Measurements from ENCODE around the gene TNS3.

DNA sequence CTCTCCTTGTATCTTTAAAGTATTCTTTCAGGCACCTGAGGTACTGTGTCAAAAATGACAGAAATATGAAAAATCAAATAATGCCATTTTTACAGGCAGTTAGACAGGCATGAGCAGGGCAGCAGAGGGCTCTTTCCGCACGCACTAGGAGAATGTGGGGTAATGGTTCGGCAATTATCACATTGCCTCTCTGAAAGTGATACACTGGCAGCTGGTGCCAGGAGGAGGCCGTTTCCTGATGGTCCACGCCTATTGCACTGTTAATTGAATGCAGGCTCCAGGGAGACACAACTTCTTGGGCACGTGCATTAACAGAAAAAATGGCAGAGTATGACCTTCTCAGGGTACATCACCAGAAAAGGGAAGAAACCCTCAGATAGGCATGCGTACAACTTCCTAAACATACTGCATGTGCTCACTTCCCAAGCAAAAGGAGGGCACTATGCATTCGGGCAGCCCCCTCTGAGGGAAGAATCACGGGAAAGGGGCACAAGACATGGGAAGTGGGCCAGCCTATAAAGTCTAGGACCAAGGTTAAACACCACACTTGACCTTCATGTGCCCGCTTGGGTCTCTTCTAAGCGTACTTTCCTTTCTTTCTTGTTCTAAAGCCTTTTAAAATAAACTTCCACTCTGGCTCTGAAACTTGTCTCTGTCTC, 161.7 kb downstream of the TNS3 start:
- TF ChIP-seq, protein P1, sequence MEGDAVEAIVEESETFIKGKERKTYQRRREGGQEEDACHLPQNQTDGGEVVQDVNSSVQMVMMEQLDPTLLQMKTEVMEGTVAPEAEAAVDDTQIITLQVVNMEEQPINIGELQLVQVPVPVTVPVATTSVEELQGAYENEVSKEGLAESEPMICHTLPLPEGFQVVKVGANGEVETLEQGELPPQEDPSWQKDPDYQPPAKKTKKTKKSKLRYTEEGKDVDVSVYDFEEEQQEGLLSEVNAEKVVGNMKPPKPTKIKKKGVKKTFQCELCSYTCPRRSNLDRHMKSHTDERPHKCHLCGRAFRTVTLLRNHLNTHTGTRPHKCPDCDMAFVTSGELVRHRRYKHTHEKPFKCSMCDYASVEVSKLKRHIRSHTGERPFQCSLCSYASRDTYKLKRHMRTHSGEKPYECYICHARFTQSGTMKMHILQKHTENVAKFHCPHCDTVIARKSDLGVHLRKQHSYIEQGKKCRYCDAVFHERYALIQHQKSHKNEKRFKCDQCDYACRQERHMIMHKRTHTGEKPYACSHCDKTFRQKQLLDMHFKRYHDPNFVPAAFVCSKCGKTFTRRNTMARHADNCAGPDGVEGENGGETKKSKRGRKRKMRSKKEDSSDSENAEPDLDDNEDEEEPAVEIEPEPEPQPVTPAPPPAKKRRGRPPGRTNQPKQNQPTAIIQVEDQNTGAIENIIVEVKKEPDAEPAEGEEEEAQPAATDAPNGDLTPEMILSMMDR (conservative IDR thresholded peaks at IDR 0.05) = no peak
- no peak for TF ChIP-seq EZH2 (IDR thresholded peaks at IDR 0.05; ENCODE audit: low read depth)
